Measurements from ENCODE around the gene ANKS6. TPM values are rescaled to one million over a fixed set of nuclear protein-coding genes. Genes with fewer than 3 reads are reported as not detected.

ANKS6 gene
- total RNA-seq: 10 to 100 TPM; 10.3 to 23.0 (median 12.2) TPM

GRCh38 chr9:98796364-98797101 lies at the start of gene ANKS6:
ANKS6 (minus strand) TSS chr9:98796555; CDS start chr9:98796491, 64 bp downstream.
- TF ChIP-seq CTCF (IDR thresholded peaks at IDR 0.05; ENCODE audit: low read depth): no peak

GRCh38 chr9:98846081-98846480 lies 49.7 kb upstream of the ANKS6 start:
- TF ChIP-seq CTCF (IDR thresholded peaks at IDR 0.05; ENCODE audit: low read depth): no peak

GRCh38 chr9:98842510-98842909 lies 46.2 kb upstream of the ANKS6 start:
- no peak for TF ChIP-seq CTCF (IDR thresholded peaks at IDR 0.05; ENCODE audit: low read depth)

GRCh38 chr9:98839724-98840123 lies 43.4 kb upstream of the ANKS6 start:
- TF ChIP-seq CTCF (IDR thresholded peaks at IDR 0.05; ENCODE audit: low read depth): no peak

GRCh38 chr9:98838868-98839565 lies 42.7 kb upstream of the ANKS6 start:
- no peak for TF ChIP-seq CTCF (IDR thresholded peaks at IDR 0.05; ENCODE audit: low read depth)

- TF ChIP-seq CTCF (IDR thresholded peaks at IDR 0.05; ENCODE audit: low read depth): no peak
These were observed 42.0 kb upstream of the ANKS6 start for GRCh38 chr9:98838155-98838867.

GRCh38 chr9:98837516-98837915 lies 41.2 kb upstream of the ANKS6 start:
- no peak for TF ChIP-seq CTCF (IDR thresholded peaks at IDR 0.05; ENCODE audit: low read depth)
